H1 (cell line): ENCODE data around the gene EXOC5. TPM values are rescaled to one million over a fixed set of nuclear protein-coding genes. Genes with fewer than 3 reads are reported as not detected.

ENCODE experiments used
- CTCF ChIA-PET: fragments of 300-600 bp; sonication (Branson Sonifier 250); formaldehyde crosslinking; loops from one replicate; lab custom pipeline; 2021; ENCODE audit not compliant: partially characterized antibody; lab: Charles Lee
- POLR2A ChIA-PET: fragments of 300-600 bp; sonication (Branson Sonifier 250); formaldehyde crosslinking; loops from one replicate; lab custom pipeline; 2021; ENCODE audit warnings: inconsistent platforms; ENCODE audit not compliant: partially characterized antibody; lab: Charles Lee
- DNase-seq, 2 experiments: peaks; one replicate each; pipeline versions ENCODE4 v3.0.0 to v3.0.0-alpha.2; 2010 to 2022; ENCODE audit warnings: low spot score in 2 of 2, low read depth in 1 of 2, mixed read lengths in 1 of 2
- FAIRE-seq: peaks from 2 replicates; lab custom pipeline; 2011; peaks lifted over from hg19 to GRCh38; lab: Jason Lieb, UNC
- H2AFZ ChIP-seq: 2 replicates; pipeline ENCODE4 v1.8.1; 2012; ENCODE audit warnings: low read length, inconsistent platforms
- H2AK5ac ChIP-seq: 2 replicates; pipeline ENCODE4 v1.6.1; 2013; ENCODE audit warnings: low read depth, low read length
- H2BK120ac ChIP-seq: replicated peaks from 2 replicates; pipeline ENCODE3; 2013; ENCODE audit warnings: low read depth, low read length, inconsistent platforms
- H2BK12ac ChIP-seq: 2 replicates; pipeline ENCODE4 v1.6.1; 2013; ENCODE audit warnings: low read depth, low read length
- H2BK15ac ChIP-seq: 2 replicates; pipeline ENCODE4 v1.6.1; 2013; ENCODE audit warnings: low read length
- H2BK20ac ChIP-seq: 2 replicates; pipeline ENCODE4 v1.6.1; 2013; ENCODE audit warnings: low read length
- H2BK5ac ChIP-seq: 2 replicates; pipeline ENCODE4 v1.6.1; 2013; ENCODE audit warnings: low read depth, low read length
- H3K14ac ChIP-seq: 2 replicates; pipeline ENCODE4 v1.6.1; 2013; ENCODE audit warnings: inconsistent platforms; ENCODE audit not compliant: insufficient read length
- H3K18ac ChIP-seq: 2 replicates; pipeline ENCODE4 v1.6.1; 2013; ENCODE audit warnings: low read length; ENCODE audit errors: extremely low read depth
- H3K23ac ChIP-seq: 2 replicates; pipeline ENCODE4 v1.6.1; 2013; ENCODE audit warnings: inconsistent platforms; ENCODE audit not compliant: insufficient read length
- H3K23me2 ChIP-seq: 2 replicates; pipeline ENCODE4 v1.6.1; 2013; ENCODE audit warnings: low read depth, low read length
- H3K27ac ChIP-seq: 2 replicates; pipeline ENCODE4 v1.6.1; 2011; ENCODE audit warnings: low read depth, low read length, inconsistent platforms
- H3K27me3 ChIP-seq, 4 experiments: replicated peaks in 1 of 4; 1 replicate in 1 of 4; 2 replicates in 3 of 4; pipeline versions ENCODE4 v1.6.1 to v1.8.1; 2011 to 2013; ENCODE audit warnings: low read length in 3 of 4, mild to moderate bottlenecking in 3 of 4, inconsistent platforms in 2 of 4, mixed read lengths in 2 of 4, moderate library complexity in 1 of 4; ENCODE audit not compliant: control insufficient read depth in 3 of 4, insufficient read depth in 3 of 4; ENCODE audit errors: extremely low read depth in 1 of 4
- H3K36me3 ChIP-seq, 4 experiments: 2 replicates each; pipeline versions ENCODE4 v1.6.1 to v1.8.1; 2011 to 2013; ENCODE audit warnings: mild to moderate bottlenecking in 4 of 4, low read length in 3 of 4, moderate library complexity in 2 of 4, control low read depth in 1 of 4, inconsistent platforms in 1 of 4; ENCODE audit not compliant: insufficient read depth in 4 of 4, control insufficient read depth in 2 of 4
- H3K4ac ChIP-seq: replicated peaks from 2 replicates; pipeline ENCODE3; 2013; ENCODE audit warnings: low read length, low read depth, mixed read lengths, inconsistent platforms; ENCODE audit not compliant: insufficient read length
- H3K4me1 ChIP-seq, 4 experiments: replicated peaks in 1 of 4; 1 replicate in 1 of 4; 2 replicates in 3 of 4; pipeline versions ENCODE4 v1.6.1 to v1.8.1; 2011 to 2013; ENCODE audit warnings: low read length in 3 of 4, inconsistent platforms in 2 of 4, mixed read lengths in 1 of 4; ENCODE audit not compliant: insufficient read depth in 4 of 4, control insufficient read depth in 3 of 4
- H3K4me2 ChIP-seq, 2 experiments: 2 replicates each; pipeline versions ENCODE4 v1.6.1 to v1.8.1; 2011 to 2013; ENCODE audit warnings: low read depth in 2 of 2, low read length in 2 of 2, control low read depth in 1 of 2, inconsistent platforms in 1 of 2, mild to moderate bottlenecking in 1 of 2; ENCODE audit not compliant: insufficient read depth in 1 of 2
- H3K4me3 ChIP-seq, 4 experiments: fragments of 200-600, 300-600 bp in 1 of 4; sonication (generic), shearing (Covaris generic), sonication (Bioruptor Twin) in 1 of 4; 2 replicates each; pipeline versions ENCODE4 v1.5.1 to v1.8.1; 2011 to 2016; ENCODE audit warnings: low read length in 4 of 4, low read depth in 3 of 4, control low read depth in 2 of 4, inconsistent platforms in 2 of 4, mild to moderate bottlenecking in 2 of 4, mixed read lengths in 1 of 4, moderate library complexity in 1 of 4; ENCODE audit not compliant: insufficient read depth in 2 of 4; ENCODE audit errors: extremely low read depth in 1 of 4
- H3K56ac ChIP-seq: replicated peaks from 2 replicates; pipeline ENCODE3; 2013; ENCODE audit warnings: low read depth, mild to moderate bottlenecking, mixed read lengths, low read length, inconsistent platforms; ENCODE audit not compliant: insufficient read length
- H3K79me1 ChIP-seq: 2 replicates; pipeline ENCODE4 v1.6.1; 2013; ENCODE audit warnings: low read depth, low read length, control low read depth
- H3K79me2 ChIP-seq, 2 experiments: 2 replicates each; pipeline versions ENCODE4 v1.6.1 to v1.8.1; 2012 to 2013; ENCODE audit warnings: low read length in 2 of 2, mild to moderate bottlenecking in 2 of 2, inconsistent platforms in 1 of 2; ENCODE audit not compliant: insufficient read depth in 2 of 2, control insufficient read depth in 1 of 2
- H3K9ac ChIP-seq, 4 experiments: replicated peaks in 1 of 4; 1 replicate in 1 of 4; 2 replicates in 3 of 4; pipeline versions ENCODE4 v1.6.1 to v1.8.1; 2011 to 2013; ENCODE audit warnings: low read depth in 3 of 4, low read length in 3 of 4, control low read depth in 2 of 4, mild to moderate bottlenecking in 2 of 4, moderate library complexity in 2 of 4, inconsistent platforms in 1 of 4; ENCODE audit errors: extremely low read depth in 1 of 4
- H3K9me3 ChIP-seq, 2 experiments: 2 replicates each; pipeline versions ENCODE4 v1.6.1 to v1.8.1; 2012 to 2013; ENCODE audit warnings: mild to moderate bottlenecking in 2 of 2, moderate library complexity in 2 of 2, control low read depth in 1 of 2, inconsistent platforms in 1 of 2, low read depth in 1 of 2, low read length in 1 of 2, mixed read lengths in 1 of 2; ENCODE audit not compliant: insufficient read depth in 2 of 2
- H4K20me1 ChIP-seq, 2 experiments: replicated peaks in 1 of 2; 2 replicates each; pipeline versions ENCODE3 to v1.8.1; 2011 to 2013; ENCODE audit warnings: inconsistent platforms in 2 of 2, low read length in 2 of 2, mild to moderate bottlenecking in 1 of 2; ENCODE audit not compliant: insufficient read depth in 2 of 2, control insufficient read depth in 1 of 2
- H4K5ac ChIP-seq: 2 replicates; pipeline ENCODE4 v1.6.1; 2013; ENCODE audit warnings: low read length, low read depth, mixed read lengths, inconsistent platforms; ENCODE audit not compliant: insufficient read length
- H4K8ac ChIP-seq: 2 replicates; pipeline ENCODE4 v1.8.0; 2013; ENCODE audit warnings: mild to moderate bottlenecking, moderate library complexity, low read length, inconsistent platforms; ENCODE audit not compliant: insufficient read depth; ENCODE audit errors: extremely low read depth
- H4K91ac ChIP-seq: replicated peaks from 2 replicates; pipeline ENCODE3; 2013; ENCODE audit warnings: low read length, mixed read lengths, inconsistent platforms; ENCODE audit not compliant: insufficient read length
- MAFK ChIP-seq: IDR thresholded peaks from 2 replicates; pipeline ENCODE4 v1.6.1; 2012; ENCODE audit warnings: low read depth, mild to moderate bottlenecking, improper control_type of control experiment, low read length
- WGBS, 2 experiments: shearing (Covaris generic) in 1 of 2; methylation state at CpG; one replicate each; pipeline versions ENCODE4 v1.1.6 to v1.1.7; 2013 to 2015; ENCODE audit warnings: low lambda C conversion rate in 2 of 2, mixed read lengths in 2 of 2, inconsistent platforms in 1 of 2, low coverage in 1 of 2, missing lambda C conversion rate in 1 of 2; ENCODE audit not compliant: insufficient replicate concordance in 2 of 2, insufficient coverage in 1 of 2, insufficient read length in 1 of 2; ENCODE audit errors: extremely low coverage in 1 of 2, missing lambda C conversion rate in 1 of 2; 5-methylcytosine and 5-hydroxymethylcytosine counted together
- polyA plus RNA-seq, 7 experiments: library from polyadenylated mRNA; depleted of rRNA in 3 of 7; stranded (reverse) in 5 of 7; unstranded in 2 of 7; fragments of >200 nt in 5 of 7; fragments of 200-250 nt in 2 of 7; gene quantifications; 1 replicate in 5 of 7; 2 replicates in 1 of 7; 4 replicates in 1 of 7; pipeline versions ENCODE4 v1.2.1 to v1.2.3, GENCODE V29; 2011 to 2013; ENCODE audit warnings: missing spikeins in 2 of 7, mixed read lengths in 2 of 7
- total RNA-seq: library from RNA; stranded (reverse); fragmentation: NEBNext Ultra II Directional; extraction: Animal tissue kit (Norgen Biotek cat#: 25700); gene quantifications from 2 replicates; pipeline ENCODE4 v1.2.1, GENCODE V29; 2021
- TF ChIP-seq, protein P1 (sequence below), 3 experiments: IDR thresholded peaks; 1 replicate in 2 of 3; 2 replicates in 1 of 3; pipeline versions ENCODE4 v1.5.1 to v1.6.1; 2011; ENCODE audit warnings: low read length in 3 of 3, mild to moderate bottlenecking in 3 of 3, inconsistent platforms in 2 of 3, low read depth in 1 of 3, moderate library complexity in 1 of 3; ENCODE audit not compliant: insufficient read depth in 1 of 3; ENCODE audit errors: control extremely low read depth in 1 of 3

Gene EXOC5
- total and polyA plus RNA-seq, 2 of the 8 experiments (the other 6 are each of a cell fraction or from before 2014, with no cell fraction given) = 23.0 to 86.7 TPM

GRCh38 chr14:57293866-57294837 lies 25.4 kb upstream of the EXOC5 start:
- CTCF ChIA-PET = interaction anchor here (0.6 to 2.5 kb wide), 19 partner anchors 9 to 807 kb away, joined by 3 to 8 read pairs (median 4); no protein-coding TSS in a partner anchor
- no peak overlapping the region for H4K8ac ChIP-seq
- H3K9me3 ChIP-seq = no peaks in the 10 kb centered on the region
- H3K4me1 ChIP-seq = no peaks in the 10 kb centered on the region
- no peak for DNase-seq
- H3K18ac ChIP-seq = no peak overlapping the region
- no peak overlapping the region for H3K4me3 ChIP-seq
- H2BK15ac ChIP-seq = no peak overlapping the region
- no peak overlapping the region for H4K91ac ChIP-seq
- H3K4me2 ChIP-seq = no peak overlapping the region
- H2BK120ac ChIP-seq = no peak overlapping the region
- no peak overlapping the region for H2BK5ac ChIP-seq
- no peaks in the 10 kb centered on the region for H3K79me1 ChIP-seq
- H3K36me3 ChIP-seq = peaks cover 0 to 7% (median 0%) of the 10 kb centered on the region in 4 experiments; a peak in 2 of 8 replicates
- H3K4ac ChIP-seq = no peak overlapping the region
- H2BK12ac ChIP-seq = no peak overlapping the region
- H3K79me2 ChIP-seq = no peaks in the 10 kb centered on the region
- H3K23ac ChIP-seq = no peak overlapping the region
- H3K27ac ChIP-seq = no peak overlapping the region
- no peak for TF ChIP-seq MAFK
- TF ChIP-seq, protein P1, sequence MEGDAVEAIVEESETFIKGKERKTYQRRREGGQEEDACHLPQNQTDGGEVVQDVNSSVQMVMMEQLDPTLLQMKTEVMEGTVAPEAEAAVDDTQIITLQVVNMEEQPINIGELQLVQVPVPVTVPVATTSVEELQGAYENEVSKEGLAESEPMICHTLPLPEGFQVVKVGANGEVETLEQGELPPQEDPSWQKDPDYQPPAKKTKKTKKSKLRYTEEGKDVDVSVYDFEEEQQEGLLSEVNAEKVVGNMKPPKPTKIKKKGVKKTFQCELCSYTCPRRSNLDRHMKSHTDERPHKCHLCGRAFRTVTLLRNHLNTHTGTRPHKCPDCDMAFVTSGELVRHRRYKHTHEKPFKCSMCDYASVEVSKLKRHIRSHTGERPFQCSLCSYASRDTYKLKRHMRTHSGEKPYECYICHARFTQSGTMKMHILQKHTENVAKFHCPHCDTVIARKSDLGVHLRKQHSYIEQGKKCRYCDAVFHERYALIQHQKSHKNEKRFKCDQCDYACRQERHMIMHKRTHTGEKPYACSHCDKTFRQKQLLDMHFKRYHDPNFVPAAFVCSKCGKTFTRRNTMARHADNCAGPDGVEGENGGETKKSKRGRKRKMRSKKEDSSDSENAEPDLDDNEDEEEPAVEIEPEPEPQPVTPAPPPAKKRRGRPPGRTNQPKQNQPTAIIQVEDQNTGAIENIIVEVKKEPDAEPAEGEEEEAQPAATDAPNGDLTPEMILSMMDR (IDR thresholded peaks at IDR 0.05; ENCODE audit: control extremely low read depth in 1 of 3, insufficient read depth in 1 of 3, low read depth in 1 of 3, low read length in 3 of 3) = peak in 1 of 3 experiments; percentile 13; a peak in 1 of 4 replicates
- TF ChIP-seq, all 59 proteins: peak for 1
- Histone ChIP-seq H2AK5ac (no peak overlapping the region), H2AFZ (no peak overlapping the region), H3K9ac (no peak overlapping the region), H4K20me1 (no peaks in the 10 kb centered on the region), H2BK20ac (no peak overlapping the region), H3K56ac (no peak overlapping the region), H4K5ac (no peak overlapping the region), H3K14ac (no peak overlapping the region), H3K27me3 (no peaks in the 10 kb centered on the region), H3K23me2 (no peaks in the 10 kb centered on the region)
- 90% methylated on average over 1 of the region's 1 CpG; no CpG with 5 or more reads in 1 of the 2 experiments for WGBS, 2 experiments
- FAIRE-seq = no peak
- POLR2A ChIA-PET = interaction anchor here (1.4 kb wide), 1 partner anchor 10 kb away, joined by 5 read pairs; no protein-coding TSS in a partner anchor
